Upper lobe of left lung (tissue), 6 donors: ENCODE measurements around the gene MBD3L4. TPM values are rescaled to one million over a fixed set of nuclear protein-coding genes. Genes with fewer than 3 reads are reported as not detected.

Experiments
- ATAC-seq, 2 donors: fragments of 200-7000 bp; cut with Tn5 transposase; one replicate each; pipeline ENCODE4 v1.9.1; 2022; ENCODE audit warnings: mild to moderate bottlenecking in 2 of 2, moderate library complexity in 2 of 2; ENCODE audit not compliant: low FRiP score in 2 of 2
- DNase-seq, 2 donors: peaks; one replicate each; pipeline ENCODE4 v3.0.0-alpha.2; 2019 to 2020
- H3K27ac ChIP-seq, 4 donors: fragments of 200-600 bp; sonication (generic); one replicate each; pipeline ENCODE4 v1.5.1; 2016 to 2019
- H3K27me3 ChIP-seq, 4 donors: fragments of 200-600 bp; sonication (generic); one replicate each; pipeline ENCODE4 v1.5.1; 2017 to 2019
- H3K36me3 ChIP-seq, 4 donors: fragments of 200-600 bp; sonication (generic); one replicate each; pipeline ENCODE4 v1.5.1; 2016 to 2019
- H3K4me1 ChIP-seq, 4 donors: fragments of 200-600 bp; sonication (generic); one replicate each; pipeline ENCODE4 v1.5.1; 2018 to 2019
- H3K4me3 ChIP-seq, 4 donors: fragments of 200-600 bp; sonication (generic); one replicate each; pipeline ENCODE4 v1.5.1; 2017 to 2019; ENCODE audit warnings: mild to moderate bottlenecking in 2 of 4, moderate library complexity in 1 of 4
- H3K9me3 ChIP-seq, 4 donors: fragments of 200-600 bp; sonication (generic); one replicate each; pipeline ENCODE4 v1.5.1; 2018 to 2019
- CTCF ChIP-seq, 6 experiments: fragments of 450-650 bp in 4 of 6; fragments of 200-600 bp in 2 of 6; sonication (generic) in 2 of 6; IDR thresholded peaks; one replicate each; pipeline ENCODE4 v1.5.1; 2016 to 2019; ENCODE audit warnings: antibody characterized with exemption in 6 of 6
- EP300 ChIP-seq, 4 donors: sonication (generic); formaldehyde crosslinking; IDR thresholded peaks; one replicate each; pipeline ENCODE4 v1.5.1; 2017; ENCODE audit warnings: antibody characterized with exemption in 4 of 4, control low read depth in 2 of 4
- POLR2A ChIP-seq, 4 donors: fragments of 450-650 bp; IDR thresholded peaks; one replicate each; pipeline ENCODE4 v1.5.1; 2016 to 2017; ENCODE audit warnings: antibody characterized with exemption in 4 of 4, mild to moderate bottlenecking in 2 of 4
- POLR2AphosphoS5 ChIP-seq, 2 donors: sonication (generic); formaldehyde crosslinking; IDR thresholded peaks; one replicate each; pipeline ENCODE4 v1.5.1; 2017; ENCODE audit warnings: antibody characterized with exemption in 2 of 2
- WGBS, 2 donors: methylation state at CpG; one replicate each; pipeline ENCODE4 v1.1.5; 2017 to 2018; 5-methylcytosine and 5-hydroxymethylcytosine counted together
- total RNA-seq, 6 donors: library from RNA; depleted of rRNA in 4 of 6; stranded (reverse); fragments of >200 nt in 4 of 6; gene quantifications; one replicate each; pipeline versions ENCODE4 v1.1.0 to v1.2.1, GENCODE V29; 2016 to 2021
- donor health status: DM: no; HTN: no; CAD: no; lungs with moderate emphysema.
- donor health status: DM: no; HTN: yes; CAD: no; lungs with severe emphysema.

Gene MBD3L4
- total RNA-seq, 6 donors from 2014 or later: not detected

- Histone ChIP-seq H3K9me3 (peaks cover 24 to 50% (median 45%) of the 10 kb centered on the region in 4 donors), H3K27ac (no peak overlapping the region), H3K27me3 (no peaks in the 10 kb centered on the region), H3K4me1 (peaks cover 7 to 12% (median 11%) of the 10 kb centered on the region in 4 donors), H3K36me3 (peaks cover 68 to 94% (median 86%) of the 10 kb centered on the region in 4 donors), H3K4me3 (no peak overlapping the region)
- peak in 1 of 2 donors; percentile 33 for DNase-seq
- no peak for ATAC-seq
- WGBS, 2 donors: 94 to 95% methylated on average over 14 to 28 of the region's 29 CpGs
- TF ChIP-seq POLR2AphosphoS5 (IDR thresholded peaks at IDR 0.05) (no peak), POLR2A (IDR thresholded peaks at IDR 0.05) (no peak), CTCF (IDR thresholded peaks at IDR 0.05) (no peak), EP300 (IDR thresholded peaks at IDR 0.05) (no peak)
Measured at GRCh38 chr19:7074705-7075282, 34.8 kb upstream of the MBD3L4 start.

- Histone ChIP-seq H3K27me3 (no peaks in the 10 kb centered on the region), H3K36me3 (peaks cover 49 to 71% (median 64%) of the 10 kb centered on the region in 4 donors), H3K4me1 (peaks cover 7 to 17% (median 11%) of the 10 kb centered on the region in 4 donors), H3K27ac (no peak overlapping the region), H3K4me3 (no peak overlapping the region), H3K9me3 (peaks cover 4 to 27% (median 23%) of the 10 kb centered on the region in 4 donors)
- 85 to 90% methylated on average over 6 of the region's 6 CpGs for WGBS, 2 donors
- TF ChIP-seq POLR2A (IDR thresholded peaks at IDR 0.05) (no peak), CTCF (IDR thresholded peaks at IDR 0.05) (no peak), POLR2AphosphoS5 (IDR thresholded peaks at IDR 0.05) (no peak), EP300 (IDR thresholded peaks at IDR 0.05) (no peak)
- no peak for ATAC-seq
- DNase-seq: no peak
Measured at GRCh38 chr19:7072541-7072940, 32.6 kb upstream of the MBD3L4 start.

GRCh38 chr19:7069904-7070226 is 29.9 kb upstream of the MBD3L4 start:
- 0 to 1% methylated on average over 6 to 12 of the region's 12 CpGs for WGBS, 2 donors
- DNase-seq (no peak), ATAC-seq (peak in 1 of 2 donors; percentile 7)
- H3K36me3 ChIP-seq: peaks cover 23 to 44% (median 38%) of the 10 kb centered on the region in 4 donors
- peak overlapping the region; percentile 87 to 89 (median 88) for H3K27ac ChIP-seq
- TF ChIP-seq POLR2A (IDR thresholded peaks at IDR 0.05) (no peak), POLR2AphosphoS5 (IDR thresholded peaks at IDR 0.05) (no peak), CTCF (IDR thresholded peaks at IDR 0.05) (no peak), EP300 (IDR thresholded peaks at IDR 0.05) (no peak)
- no peaks in the 10 kb centered on the region for H3K27me3 ChIP-seq
- peak overlapping the region; percentile 93 to 100 (median 96) for H3K4me3 ChIP-seq
- peaks cover 7 to 17% (median 11%) of the 10 kb centered on the region in 4 donors for H3K4me1 ChIP-seq
- H3K9me3 ChIP-seq: peaks cover 0 to 2% (median under 1%) of the 10 kb centered on the region in 4 donors

DNA sequence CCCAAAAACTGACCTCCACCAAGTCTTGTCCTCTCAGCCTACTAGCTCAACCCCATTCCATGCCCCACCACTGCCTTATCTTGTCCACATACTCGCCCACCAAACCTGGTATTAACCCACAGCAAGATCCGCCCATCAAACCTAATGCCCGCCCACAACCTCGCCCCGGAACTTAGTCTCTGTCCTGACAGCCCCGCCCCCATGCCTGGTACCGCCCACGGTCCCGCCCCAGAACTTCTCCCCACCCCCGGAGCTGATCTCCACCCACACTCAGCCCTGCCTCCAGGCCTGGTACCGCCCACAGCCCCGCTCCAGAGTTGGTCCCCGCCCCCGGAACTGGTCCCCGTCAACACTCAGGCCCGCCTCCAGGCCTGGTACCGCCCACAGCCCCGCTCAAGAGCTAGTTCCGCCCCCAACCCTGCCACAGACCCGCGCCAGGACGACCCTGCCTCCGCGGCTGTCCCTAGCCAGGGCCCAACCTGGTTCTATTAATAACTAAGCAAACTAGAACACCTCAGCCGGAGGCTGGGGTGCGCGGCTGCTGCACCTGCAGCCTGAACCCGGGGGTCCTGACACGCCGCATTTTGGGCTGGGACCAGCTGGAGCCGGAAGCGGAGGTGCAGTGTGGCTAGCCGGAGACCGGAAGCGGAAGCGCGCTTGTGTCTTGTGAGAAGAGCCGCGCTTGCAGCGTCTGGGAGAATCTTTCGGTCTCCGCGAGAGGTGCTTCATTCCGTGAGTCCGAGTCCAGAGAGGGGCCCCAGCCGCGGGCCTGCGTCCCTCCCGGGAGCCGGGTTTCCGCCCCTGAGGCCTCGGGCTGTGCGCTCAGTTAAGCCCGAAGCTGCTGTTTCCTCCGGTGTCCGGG is 29.3 kb upstream of the MBD3L4 start, which contains the start of gene ZNF557:
TSS of gene ZNF557 (plus strand) at position 662 of the 862 bp plus-strand sequence. CDS start 5,372 bp downstream, outside the sequence.
- ATAC-seq: peak; percentile 100
- 0 to 1% methylated on average over 22 to 49 of the region's 56 CpGs for WGBS, 2 donors
- Histone ChIP-seq H3K4me3 (peak within 1 kb of the TSS; percentile 93 to 100 (median 96)), H3K9me3 (no peaks in the 10 kb centered on the region), H3K27ac (peak within 1 kb of the TSS; percentile 87 to 89 (median 88)), H3K27me3 (no peaks in the 10 kb centered on the region), H3K4me1 (peaks cover 7 to 17% (median 11%) of the 10 kb centered on the region in 4 donors), H3K36me3 (peaks cover 19 to 38% (median 32%) of the 10 kb centered on the region in 4 donors)
- peak; percentile 98 to 99 for DNase-seq
- peak in 3 of 4 donors; percentile 17 to 78 (median 64) for TF ChIP-seq POLR2A (IDR thresholded peaks at IDR 0.05)
- TF ChIP-seq CTCF (IDR thresholded peaks at IDR 0.05): peak in 1 of 6 experiments; percentile 16
- peak; percentile 71 to 72 for TF ChIP-seq POLR2AphosphoS5 (IDR thresholded peaks at IDR 0.05)
- peak in 1 of 4 donors; percentile 5 for TF ChIP-seq EP300 (IDR thresholded peaks at IDR 0.05)
